ENCODE data around the gene RBSN. TPM values are rescaled to one million over a fixed set of nuclear protein-coding genes. Genes with fewer than 3 reads are reported as not detected.

The RBSN gene
- total and polyA plus RNA-seq, 2 donors, result 8.0 to 8.7 TPM

DNA sequence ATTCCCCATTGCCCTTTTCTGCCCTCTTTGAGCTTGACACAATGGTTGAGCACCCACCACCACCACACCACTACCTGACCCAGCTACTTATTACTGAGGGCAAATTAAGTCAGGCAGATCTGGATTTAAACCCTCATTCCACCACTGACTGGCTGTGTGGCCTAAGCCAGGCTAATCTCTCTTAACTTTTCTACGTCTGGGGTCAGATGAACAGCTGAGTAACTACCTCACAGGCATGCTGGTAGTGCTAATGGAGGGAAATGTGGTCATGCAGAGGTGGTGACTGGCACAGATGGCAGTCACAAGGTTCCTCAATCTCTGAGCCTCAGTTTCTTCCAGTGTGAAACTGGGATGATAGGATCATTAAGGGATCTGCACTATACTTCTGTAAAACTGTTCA, 29.5 kb downstream of the RBSN start:
- Histone ChIP-seq H3K9me3 (ENCODE audit: control insufficient read depth in 2 of 2, insufficient read depth in 1 of 2, low read length in 1 of 2) (no peaks in the 10 kb centered on the region), H3K36me3 (ENCODE audit: control insufficient read depth in 2 of 2, insufficient read depth in 2 of 2, low read length in 1 of 2) (peaks cover 23 to 30% of the 10 kb centered on the region in 2 donors), H3K27me3 (ENCODE audit: control insufficient read depth in 2 of 2, insufficient read depth in 1 of 2, low read length in 1 of 2) (no peaks in the 10 kb centered on the region), H3K4me3 (ENCODE audit: low read length in 2 of 2) (no peak overlapping the region), H3K27ac (ENCODE audit: low read depth in 1 of 2, low read length in 1 of 2) (no peak overlapping the region), H3K4me1 (ENCODE audit: control insufficient read depth in 2 of 2, insufficient read depth in 2 of 2, low read length in 2 of 2) (peaks cover 0 to 1% of the 10 kb centered on the region in 2 donors)
- 95% methylated on average over 1 of the region's 1 CpG for WGBS
- DNase-seq (ENCODE audit: low read depth in 6 of 9, low spot score in 9 of 9), result no peak

GRCh38 chr3:15066467-15066866, 32.5 kb downstream of the RBSN start:
- H3K27me3 ChIP-seq (ENCODE audit: control insufficient read depth in 2 of 2, insufficient read depth in 1 of 2, low read length in 1 of 2), result no peaks in the 10 kb centered on the region
- no peak overlapping the region for H3K4me3 ChIP-seq (ENCODE audit: low read length in 2 of 2)
- no peak overlapping the region for H3K27ac ChIP-seq (ENCODE audit: low read depth in 1 of 2, low read length in 1 of 2)
- no peak for DNase-seq (ENCODE audit: low read depth in 6 of 9, low spot score in 9 of 9)
- H3K4me1 ChIP-seq (ENCODE audit: control insufficient read depth in 2 of 2, insufficient read depth in 2 of 2, low read length in 2 of 2), result peaks cover 9 to 16% of the 10 kb centered on the region in 2 donors
- H3K9me3 ChIP-seq (ENCODE audit: control insufficient read depth in 2 of 2, insufficient read depth in 1 of 2, low read length in 1 of 2), result no peaks in the 10 kb centered on the region
- H3K36me3 ChIP-seq (ENCODE audit: control insufficient read depth in 2 of 2, insufficient read depth in 2 of 2, low read length in 1 of 2), result peaks cover 4 to 9% of the 10 kb centered on the region in 2 donors
- whole genome bisulfite sequencing, result 96% methylated on average over 3 of the region's 3 CpGs

GRCh38 chr3:15065550-15066007, 33.4 kb downstream of the RBSN start:
- H3K27me3 ChIP-seq (ENCODE audit: control insufficient read depth in 2 of 2, insufficient read depth in 1 of 2, low read length in 1 of 2), result no peaks in the 10 kb centered on the region
- peaks cover 0 to 11% of the 10 kb centered on the region in 2 donors for H3K36me3 ChIP-seq (ENCODE audit: control insufficient read depth in 2 of 2, insufficient read depth in 2 of 2, low read length in 1 of 2)
- no peak overlapping the region for H3K27ac ChIP-seq (ENCODE audit: low read depth in 1 of 2, low read length in 1 of 2)
- H3K4me1 ChIP-seq (ENCODE audit: control insufficient read depth in 2 of 2, insufficient read depth in 2 of 2, low read length in 2 of 2), result peaks cover 9 to 16% of the 10 kb centered on the region in 2 donors
- WGBS, result 54% methylated on average over 16 of the region's 16 CpGs
- DNase-seq (ENCODE audit: low read depth in 6 of 9, low spot score in 9 of 9), result no peak
- H3K9me3 ChIP-seq (ENCODE audit: control insufficient read depth in 2 of 2, insufficient read depth in 1 of 2, low read length in 1 of 2), result no peaks in the 10 kb centered on the region
- peak overlapping the region; percentile 69 to 89 for H3K4me3 ChIP-seq (ENCODE audit: low read length in 2 of 2)

DNA sequence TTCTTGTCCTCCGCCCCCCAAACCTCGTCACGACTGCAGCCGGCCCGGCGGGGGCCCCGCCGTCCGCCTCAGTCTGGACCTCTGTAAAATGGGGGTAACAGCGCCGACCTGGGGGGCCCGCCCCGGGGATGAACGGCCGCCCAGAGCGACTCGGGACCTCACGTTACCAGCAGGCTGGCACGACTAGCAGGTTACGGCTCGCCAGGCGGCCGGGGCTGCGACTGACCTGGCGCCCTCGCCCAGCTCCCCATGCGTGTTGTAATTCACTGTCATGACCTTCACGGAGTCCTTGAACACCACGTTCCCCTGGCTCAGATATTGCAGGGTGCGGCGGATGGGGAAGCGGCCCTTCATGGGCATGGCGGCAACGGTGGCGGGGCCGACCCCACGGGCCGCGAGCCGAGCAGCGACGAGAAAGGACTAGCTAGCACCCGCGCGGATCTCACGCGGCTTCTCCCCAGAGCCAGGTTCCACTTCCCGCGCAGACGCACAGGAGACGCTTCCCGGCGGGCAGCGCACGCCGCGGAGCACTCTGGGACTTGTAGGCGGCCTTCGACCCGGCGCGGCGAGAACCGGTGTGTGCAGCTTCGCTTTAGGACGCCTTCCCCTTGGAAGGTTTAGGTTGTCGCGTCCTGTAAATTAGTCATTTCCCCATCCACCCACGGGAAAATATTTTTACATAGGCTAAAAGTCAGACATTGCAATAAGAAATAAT, 34.0 kb downstream of the RBSN start, which contains the start of gene MRPS25:
MRPS25 (minus strand) TSS at position 481 of the 715 bp plus-strand sequence; CDS start at position 360, 121 bp downstream.
- WGBS, result under 1% methylated on average over 69 of the region's 69 CpGs
- Histone ChIP-seq H3K9me3 (ENCODE audit: control insufficient read depth in 2 of 2, insufficient read depth in 1 of 2, low read length in 1 of 2) (no peaks in the 10 kb centered on the region), H3K36me3 (ENCODE audit: control insufficient read depth in 2 of 2, insufficient read depth in 2 of 2, low read length in 1 of 2) (peaks cover 0 to 5% of the 10 kb centered on the region in 2 donors), H3K4me1 (ENCODE audit: control insufficient read depth in 2 of 2, insufficient read depth in 2 of 2, low read length in 2 of 2) (peaks cover 9 to 16% of the 10 kb centered on the region in 2 donors), H3K27ac (ENCODE audit: low read depth in 1 of 2, low read length in 1 of 2) (peak within 1 kb of the TSS; percentile 65 to 74), H3K4me3 (ENCODE audit: low read length in 2 of 2) (peak within 1 kb of the TSS; percentile 69 to 89), H3K27me3 (ENCODE audit: control insufficient read depth in 2 of 2, insufficient read depth in 1 of 2, low read length in 1 of 2) (no peaks in the 10 kb centered on the region)
- DNase-seq (ENCODE audit: low read depth in 6 of 9, low spot score in 9 of 9), result peak; percentile 74 to 95 (median 85)

DNA sequence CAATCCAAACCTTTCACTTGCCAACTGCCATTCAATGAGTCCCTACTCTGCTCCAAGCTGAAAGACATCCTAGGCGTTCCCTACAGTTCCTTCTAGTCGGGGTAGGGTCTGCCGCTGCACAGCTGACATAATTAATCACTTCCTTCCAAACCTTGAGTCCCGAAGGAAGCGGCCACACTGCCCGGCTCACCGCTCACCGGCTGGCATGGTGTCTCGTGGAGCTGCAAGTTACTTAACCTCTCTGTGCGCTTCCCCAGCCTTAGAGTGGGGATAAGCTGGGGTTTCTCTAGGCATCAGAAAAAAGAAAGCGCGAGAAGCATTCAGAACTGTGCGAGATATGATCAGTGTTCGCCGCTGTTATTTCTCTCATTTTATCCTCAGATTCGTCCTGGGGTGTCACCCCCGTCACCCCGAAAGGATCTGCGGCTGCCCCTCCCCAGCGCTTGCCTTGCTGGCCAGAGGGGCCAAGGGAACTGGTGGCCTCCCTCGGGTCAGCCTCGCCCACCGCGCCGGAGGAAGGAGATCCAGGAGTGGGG, 34.6 kb downstream of the RBSN start:
- peak overlapping the region; percentile 69 to 89 for H3K4me3 ChIP-seq (ENCODE audit: low read length in 2 of 2)
- peaks cover 0 to 4% of the 10 kb centered on the region in 2 donors for H3K36me3 ChIP-seq (ENCODE audit: control insufficient read depth in 2 of 2, insufficient read depth in 2 of 2, low read length in 1 of 2)
- no peaks in the 10 kb centered on the region for H3K27me3 ChIP-seq (ENCODE audit: control insufficient read depth in 2 of 2, insufficient read depth in 1 of 2, low read length in 1 of 2)
- 2% methylated on average over 25 of the region's 25 CpGs for WGBS
- peak overlapping the region in 1 of 2 donors; percentile 74 for H3K27ac ChIP-seq (ENCODE audit: low read depth in 1 of 2, low read length in 1 of 2)
- peaks cover 9 to 16% of the 10 kb centered on the region in 2 donors for H3K4me1 ChIP-seq (ENCODE audit: control insufficient read depth in 2 of 2, insufficient read depth in 2 of 2, low read length in 2 of 2)
- DNase-seq (ENCODE audit: low read depth in 6 of 9, low spot score in 9 of 9), result peak in 3 of 9 donors; percentile 22 to 50 (median 35)
- H3K9me3 ChIP-seq (ENCODE audit: control insufficient read depth in 2 of 2, insufficient read depth in 1 of 2, low read length in 1 of 2), result no peaks in the 10 kb centered on the region

DNA sequence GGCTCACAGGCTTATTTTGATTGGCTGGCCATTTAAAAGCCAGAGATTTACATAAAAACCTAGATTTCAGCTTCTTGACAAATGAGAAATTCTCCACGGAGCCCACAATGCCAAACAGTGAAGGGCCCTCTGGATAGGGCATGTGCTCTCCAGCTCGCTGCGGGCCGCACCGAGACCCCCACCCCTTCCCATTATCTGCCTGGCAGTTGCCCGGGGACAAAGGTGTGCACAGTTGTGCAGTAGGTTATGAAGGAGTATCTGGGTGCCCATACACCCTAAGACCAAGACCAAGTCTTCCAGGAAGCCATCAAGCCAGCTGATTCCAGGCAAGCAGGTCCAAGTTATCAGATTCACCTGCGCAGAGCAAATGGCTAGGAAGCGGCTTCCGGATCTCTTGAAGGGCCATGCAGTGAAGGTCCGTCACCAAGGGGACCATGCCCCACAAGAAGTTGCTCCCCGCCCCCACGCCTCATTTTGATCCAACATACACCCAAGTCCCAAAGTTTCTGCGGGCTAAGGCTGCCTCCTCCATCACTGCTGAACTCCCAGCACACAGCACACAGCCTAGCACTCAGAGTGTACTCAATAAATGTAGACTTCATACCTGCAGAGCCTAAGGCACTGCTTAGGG, 35.2 kb downstream of the RBSN start:
- H3K27me3 ChIP-seq (ENCODE audit: control insufficient read depth in 2 of 2, insufficient read depth in 1 of 2, low read length in 1 of 2), result no peaks in the 10 kb centered on the region
- WGBS, result 95% methylated on average over 13 of the region's 13 CpGs
- peak overlapping the region; percentile 69 to 89 for H3K4me3 ChIP-seq (ENCODE audit: low read length in 2 of 2)
- H3K36me3 ChIP-seq (ENCODE audit: control insufficient read depth in 2 of 2, insufficient read depth in 2 of 2, low read length in 1 of 2), result peaks cover 3 to 10% of the 10 kb centered on the region in 2 donors
- H3K4me1 ChIP-seq (ENCODE audit: control insufficient read depth in 2 of 2, insufficient read depth in 2 of 2, low read length in 2 of 2), result peaks cover 9 to 16% of the 10 kb centered on the region in 2 donors
- H3K27ac ChIP-seq (ENCODE audit: low read depth in 1 of 2, low read length in 1 of 2), result no peak overlapping the region
- no peaks in the 10 kb centered on the region for H3K9me3 ChIP-seq (ENCODE audit: control insufficient read depth in 2 of 2, insufficient read depth in 1 of 2, low read length in 1 of 2)
- no peak for DNase-seq (ENCODE audit: low read depth in 6 of 9, low spot score in 9 of 9)

DNA sequence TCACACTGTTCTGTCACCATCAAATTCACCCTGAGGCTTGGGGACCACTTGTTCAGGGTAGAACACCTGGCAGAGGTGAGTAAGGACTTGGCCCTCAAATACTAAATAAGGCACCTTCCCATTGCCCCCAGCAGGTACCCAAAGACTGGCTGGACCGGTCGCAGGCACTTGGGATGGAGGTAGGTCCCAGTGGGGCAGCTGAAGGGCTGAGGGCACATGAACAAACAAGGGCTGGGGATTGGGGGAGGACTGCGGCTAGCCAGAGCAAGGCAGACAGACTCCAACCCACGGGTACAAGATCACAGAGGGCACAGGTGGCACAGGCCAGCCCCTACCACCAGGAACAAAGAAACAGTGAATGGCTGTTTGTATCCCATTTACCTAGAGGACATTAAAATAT, 35.7 kb downstream of the RBSN start:
- H3K27me3 ChIP-seq (ENCODE audit: control insufficient read depth in 2 of 2, insufficient read depth in 1 of 2, low read length in 1 of 2), result no peaks in the 10 kb centered on the region
- peaks cover 9 to 16% of the 10 kb centered on the region in 2 donors for H3K4me1 ChIP-seq (ENCODE audit: control insufficient read depth in 2 of 2, insufficient read depth in 2 of 2, low read length in 2 of 2)
- DNase-seq (ENCODE audit: low read depth in 6 of 9, low spot score in 9 of 9), result no peak
- peaks cover 8 to 15% of the 10 kb centered on the region in 2 donors for H3K36me3 ChIP-seq (ENCODE audit: control insufficient read depth in 2 of 2, insufficient read depth in 2 of 2, low read length in 1 of 2)
- H3K27ac ChIP-seq (ENCODE audit: low read depth in 1 of 2, low read length in 1 of 2), result no peak overlapping the region
- 85% methylated on average over 4 of the region's 4 CpGs for WGBS
- H3K9me3 ChIP-seq (ENCODE audit: control insufficient read depth in 2 of 2, insufficient read depth in 1 of 2, low read length in 1 of 2), result no peaks in the 10 kb centered on the region
- no peak overlapping the region for H3K4me3 ChIP-seq (ENCODE audit: low read length in 2 of 2)

GRCh38 chr3:15060029-15060428, 38.9 kb downstream of the RBSN start:
- 97% methylated on average over 3 of the region's 3 CpGs for WGBS
- Histone ChIP-seq H3K4me3 (ENCODE audit: low read length in 2 of 2) (no peak overlapping the region), H3K27ac (ENCODE audit: low read depth in 1 of 2, low read length in 1 of 2) (no peak overlapping the region), H3K4me1 (ENCODE audit: control insufficient read depth in 2 of 2, insufficient read depth in 2 of 2, low read length in 2 of 2) (peaks cover 9 to 16% of the 10 kb centered on the region in 2 donors), H3K9me3 (ENCODE audit: control insufficient read depth in 2 of 2, insufficient read depth in 1 of 2, low read length in 1 of 2) (no peaks in the 10 kb centered on the region), H3K36me3 (ENCODE audit: control insufficient read depth in 2 of 2, insufficient read depth in 2 of 2, low read length in 1 of 2) (peaks cover 14 to 35% of the 10 kb centered on the region in 2 donors), H3K27me3 (ENCODE audit: control insufficient read depth in 2 of 2, insufficient read depth in 1 of 2, low read length in 1 of 2) (no peaks in the 10 kb centered on the region)
- DNase-seq (ENCODE audit: low read depth in 6 of 9, low spot score in 9 of 9), result no peak
